Measurements from ENCODE around the gene EXT2. TPM values are rescaled to one million over a fixed set of nuclear protein-coding genes. Genes with fewer than 3 reads are reported as not detected.

The EXT2 gene
- polyA plus RNA-seq, 1 donor: 51.6 TPM

DNA sequence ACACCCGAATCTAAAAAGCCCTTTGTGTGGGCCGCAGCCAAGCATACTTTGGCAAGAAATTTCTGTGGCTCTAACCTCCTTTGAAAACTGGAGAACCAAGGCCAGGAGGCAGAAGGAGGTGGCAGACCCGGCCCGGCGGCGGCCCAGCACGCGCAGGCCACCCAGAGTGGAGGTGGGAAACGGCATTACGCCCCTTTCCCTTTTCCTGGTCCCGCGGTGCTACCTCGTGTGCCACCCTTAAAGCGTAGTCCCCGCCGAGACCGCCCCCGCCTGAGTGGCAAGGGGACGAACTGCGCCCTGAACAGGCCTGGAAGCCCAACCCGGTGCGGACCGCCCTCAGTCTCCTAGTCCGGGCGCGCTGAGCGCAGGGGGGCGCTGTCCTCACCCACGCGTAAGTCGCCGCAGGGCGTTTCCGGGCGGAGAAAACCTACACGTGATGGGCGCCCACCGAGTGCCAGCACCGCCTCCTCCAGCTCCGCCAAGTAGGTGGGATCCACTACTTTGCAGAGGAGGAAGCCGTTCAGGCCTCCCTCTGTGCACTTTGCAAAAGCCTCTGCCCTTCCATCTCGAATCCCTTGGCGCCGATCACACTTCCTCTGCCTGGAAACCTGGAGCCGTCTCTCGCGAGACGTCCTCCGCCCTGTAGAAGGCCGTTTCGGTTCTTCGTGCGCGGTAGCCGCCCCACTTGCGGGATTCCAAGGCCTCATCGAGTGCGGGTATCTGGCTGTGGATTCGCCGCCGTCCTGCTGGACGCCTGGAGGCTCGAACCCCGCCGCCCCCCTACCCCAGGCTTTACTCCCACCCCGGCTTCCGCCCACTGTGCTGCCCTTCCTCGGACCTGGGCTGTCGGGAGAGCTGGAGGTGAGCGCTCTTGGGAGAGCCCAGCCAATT lies 29.4 kb upstream of the EXT2 start, which contains the start of gene ACCS:
Gene ACCS, plus strand, starts transcription at position 430 of the 891 bp plus-strand sequence. CDS start 1,358 bp downstream, outside the sequence.
- Histone ChIP-seq H3K9me3 (ENCODE audit: control insufficient read depth, low read depth, low read length) (no peaks in the 10 kb centered on the region), H3K27ac (ENCODE audit: low read length) (peak within 1 kb of the TSS; percentile 83), H3K27me3 (ENCODE audit: control insufficient read depth, insufficient read depth, low read length) (no peaks in the 10 kb centered on the region), H3K36me3 (ENCODE audit: control insufficient read depth, insufficient read depth, low read length) (peaks cover 11% of the 10 kb centered on the region), H3K4me3 (ENCODE audit: low read length) (peak within 1 kb of the TSS; percentile 65), H3K4me1 (ENCODE audit: control insufficient read depth, insufficient read depth, low read length) (peaks cover 5% of the 10 kb centered on the region)
- DNase-seq: peak; percentile 96 to 97
- no CpG with 5 or more reads among the region's 70 CpGs for WGBS (ENCODE audit: insufficient coverage, low lambda C conversion rate)

- Histone ChIP-seq H3K27me3 (ENCODE audit: control insufficient read depth, insufficient read depth, low read length) (no peaks in the 10 kb centered on the region), H3K4me3 (ENCODE audit: low read length) (peak overlapping the region; percentile 65), H3K9me3 (ENCODE audit: control insufficient read depth, low read depth, low read length) (no peaks in the 10 kb centered on the region), H3K4me1 (ENCODE audit: control insufficient read depth, insufficient read depth, low read length) (peaks cover 5% of the 10 kb centered on the region), H3K27ac (ENCODE audit: low read length) (peak overlapping the region; percentile 83), H3K36me3 (ENCODE audit: control insufficient read depth, insufficient read depth, low read length) (peaks cover 16% of the 10 kb centered on the region)
- DNase-seq: peak; percentile 65 to 86
- no CpG with 5 or more reads among the region's 10 CpGs for WGBS (ENCODE audit: insufficient coverage, low lambda C conversion rate)
These were observed 28.7 kb upstream of the EXT2 start for GRCh38 chr11:44066732-44067141.

DNA sequence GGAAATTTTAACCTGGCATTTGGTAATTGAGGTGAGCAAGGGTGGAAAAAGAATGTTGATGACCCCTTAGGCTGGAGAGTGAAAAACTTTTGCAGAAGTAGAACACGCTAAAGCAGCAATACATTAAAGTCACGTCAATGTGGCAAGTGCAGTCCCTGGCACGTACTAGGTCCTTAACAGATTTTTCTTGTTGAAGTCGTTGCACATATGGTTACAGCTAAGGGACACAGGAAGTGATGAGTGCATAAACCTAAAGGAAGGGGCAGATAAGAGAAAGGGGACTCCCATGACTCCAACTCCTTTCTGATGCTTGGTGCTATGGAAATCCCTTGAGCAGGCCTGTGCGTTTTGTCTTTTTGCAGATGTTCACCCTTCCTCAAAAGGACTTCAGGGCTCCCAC lies 28.2 kb upstream of the EXT2 start:
- peaks cover 16% of the 10 kb centered on the region for H3K36me3 ChIP-seq (ENCODE audit: control insufficient read depth, insufficient read depth, low read length)

GRCh38 chr11:44068180-44068579 lies 27.3 kb upstream of the EXT2 start:
- Histone ChIP-seq H3K27ac (ENCODE audit: low read length) (no peak overlapping the region), H3K9me3 (ENCODE audit: control insufficient read depth, low read depth, low read length) (no peaks in the 10 kb centered on the region), H3K4me3 (ENCODE audit: low read length) (no peak overlapping the region), H3K27me3 (ENCODE audit: control insufficient read depth, insufficient read depth, low read length) (no peaks in the 10 kb centered on the region), H3K4me1 (ENCODE audit: control insufficient read depth, insufficient read depth, low read length) (peaks cover 5% of the 10 kb centered on the region), H3K36me3 (ENCODE audit: control insufficient read depth, insufficient read depth, low read length) (peaks cover 22% of the 10 kb centered on the region)
- no peak for DNase-seq
- WGBS (ENCODE audit: insufficient coverage, low lambda C conversion rate): no CpG with 5 or more reads among the region's 2 CpGs

More for the DNA sequence above, 28.2 kb upstream of the EXT2 start:
- Histone ChIP-seq H3K9me3 (ENCODE audit: control insufficient read depth, low read depth, low read length) (no peaks in the 10 kb centered on the region), H3K4me1 (ENCODE audit: control insufficient read depth, insufficient read depth, low read length) (peaks cover 5% of the 10 kb centered on the region), H3K4me3 (ENCODE audit: low read length) (peak overlapping the region; percentile 65), H3K27me3 (ENCODE audit: control insufficient read depth, insufficient read depth, low read length) (no peaks in the 10 kb centered on the region), H3K27ac (ENCODE audit: low read length) (no peak overlapping the region)
- DNase-seq: no peak
- WGBS (ENCODE audit: insufficient coverage, low lambda C conversion rate): no CpG with 5 or more reads among the region's 5 CpGs

GRCh38 chr11:44071157-44071556 lies 24.3 kb upstream of the EXT2 start:
- no peaks in the 10 kb centered on the region for H3K9me3 ChIP-seq (ENCODE audit: control insufficient read depth, low read depth, low read length)
- H3K27ac ChIP-seq (ENCODE audit: low read length): no peak overlapping the region
- peaks cover 46% of the 10 kb centered on the region for H3K36me3 ChIP-seq (ENCODE audit: control insufficient read depth, insufficient read depth, low read length)
- H3K27me3 ChIP-seq (ENCODE audit: control insufficient read depth, insufficient read depth, low read length): no peaks in the 10 kb centered on the region
- H3K4me3 ChIP-seq (ENCODE audit: low read length): no peak overlapping the region
- no peak for DNase-seq
- WGBS (ENCODE audit: insufficient coverage, low lambda C conversion rate): no CpG with 5 or more reads among the region's 3 CpGs
- peaks cover 5% of the 10 kb centered on the region for H3K4me1 ChIP-seq (ENCODE audit: control insufficient read depth, insufficient read depth, low read length)

GRCh38 chr11:44072757-44073658 lies 22.5 kb upstream of the EXT2 start:
- WGBS (ENCODE audit: insufficient coverage, low lambda C conversion rate): 100% methylated on average over 1 of the region's 8 CpGs
- Histone ChIP-seq H3K27ac (ENCODE audit: low read length) (no peak overlapping the region), H3K36me3 (ENCODE audit: control insufficient read depth, insufficient read depth, low read length) (peaks cover 53% of the 10 kb centered on the region)

GRCh38 chr11:44078794-44079193 lies 16.7 kb upstream of the EXT2 start:
- H3K36me3 ChIP-seq (ENCODE audit: control insufficient read depth, insufficient read depth, low read length): peaks cover 60% of the 10 kb centered on the region
- DNase-seq: no peak

More at GRCh38 chr11:44072757-44073658, 22.5 kb upstream of the EXT2 start:
- H3K9me3 ChIP-seq (ENCODE audit: control insufficient read depth, low read depth, low read length): no peaks in the 10 kb centered on the region
- H3K4me1 ChIP-seq (ENCODE audit: control insufficient read depth, insufficient read depth, low read length): no peaks in the 10 kb centered on the region
- H3K27me3 ChIP-seq (ENCODE audit: control insufficient read depth, insufficient read depth, low read length): no peaks in the 10 kb centered on the region
- no peak overlapping the region for H3K4me3 ChIP-seq (ENCODE audit: low read length)
- no peak for DNase-seq

DNA sequence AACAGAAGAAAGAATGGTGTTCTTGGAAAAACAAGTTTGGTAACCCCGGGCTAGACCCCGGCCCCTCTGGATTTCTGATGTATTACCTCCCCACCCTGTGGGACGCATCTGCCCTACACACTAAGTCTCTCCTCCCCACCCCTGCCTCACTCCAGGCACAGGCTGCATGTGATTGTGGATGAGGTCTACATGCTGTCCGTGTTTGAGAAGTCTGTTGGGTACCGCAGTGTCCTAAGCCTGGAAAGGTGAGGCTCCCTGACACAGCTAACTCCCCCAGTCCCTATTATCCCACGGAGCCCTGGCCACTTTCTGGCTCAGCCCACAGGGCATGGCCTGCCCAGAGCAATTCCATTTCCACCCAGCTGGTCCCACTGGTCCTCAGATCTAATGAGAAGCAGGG lies 16.1 kb upstream of the EXT2 start:
- Histone ChIP-seq H3K9me3 (ENCODE audit: control insufficient read depth, low read depth, low read length) (no peaks in the 10 kb centered on the region), H3K27me3 (ENCODE audit: control insufficient read depth, insufficient read depth, low read length) (no peaks in the 10 kb centered on the region), H3K4me3 (ENCODE audit: low read length) (no peak overlapping the region), H3K4me1 (ENCODE audit: control insufficient read depth, insufficient read depth, low read length) (no peaks in the 10 kb centered on the region), H3K27ac (ENCODE audit: low read length) (no peak overlapping the region), H3K36me3 (ENCODE audit: control insufficient read depth, insufficient read depth, low read length) (peaks cover 57% of the 10 kb centered on the region)
- no peak for DNase-seq
- WGBS (ENCODE audit: insufficient coverage, low lambda C conversion rate): no CpG with 5 or more reads among the region's 6 CpGs

More at GRCh38 chr11:44078794-44079193, 16.7 kb upstream of the EXT2 start:
- H3K4me3 ChIP-seq (ENCODE audit: low read length): no peak overlapping the region
- H3K9me3 ChIP-seq (ENCODE audit: control insufficient read depth, low read depth, low read length): no peaks in the 10 kb centered on the region
- H3K27me3 ChIP-seq (ENCODE audit: control insufficient read depth, insufficient read depth, low read length): no peaks in the 10 kb centered on the region
- no peak overlapping the region for H3K27ac ChIP-seq (ENCODE audit: low read length)
- H3K4me1 ChIP-seq (ENCODE audit: control insufficient read depth, insufficient read depth, low read length): no peaks in the 10 kb centered on the region
- no CpG with 5 or more reads among the region's 5 CpGs for WGBS (ENCODE audit: insufficient coverage, low lambda C conversion rate)

GRCh38 chr11:44080951-44081350 lies 14.5 kb upstream of the EXT2 start:
- no peak for DNase-seq
- WGBS (ENCODE audit: insufficient coverage, low lambda C conversion rate): no CpG with 5 or more reads among the region's 9 CpGs
- H3K27me3 ChIP-seq (ENCODE audit: control insufficient read depth, insufficient read depth, low read length): no peaks in the 10 kb centered on the region
- H3K9me3 ChIP-seq (ENCODE audit: control insufficient read depth, low read depth, low read length): no peaks in the 10 kb centered on the region
- H3K36me3 ChIP-seq (ENCODE audit: control insufficient read depth, insufficient read depth, low read length): peaks cover 45% of the 10 kb centered on the region
- no peak overlapping the region for H3K4me3 ChIP-seq (ENCODE audit: low read length)
- H3K4me1 ChIP-seq (ENCODE audit: control insufficient read depth, insufficient read depth, low read length): no peaks in the 10 kb centered on the region
- H3K27ac ChIP-seq (ENCODE audit: low read length): no peak overlapping the region

GRCh38 chr11:44082645-44083044 lies 12.8 kb upstream of the EXT2 start:
- H3K27ac ChIP-seq (ENCODE audit: low read length): no peak overlapping the region
- H3K36me3 ChIP-seq (ENCODE audit: control insufficient read depth, insufficient read depth, low read length): peaks cover 35% of the 10 kb centered on the region
- no peak for DNase-seq
- H3K4me3 ChIP-seq (ENCODE audit: low read length): no peak overlapping the region
- H3K4me1 ChIP-seq (ENCODE audit: control insufficient read depth, insufficient read depth, low read length): no peaks in the 10 kb centered on the region
- no peaks in the 10 kb centered on the region for H3K9me3 ChIP-seq (ENCODE audit: control insufficient read depth, low read depth, low read length)
- no CpG with 5 or more reads among the region's 4 CpGs for WGBS (ENCODE audit: insufficient coverage, low lambda C conversion rate)
- H3K27me3 ChIP-seq (ENCODE audit: control insufficient read depth, insufficient read depth, low read length): no peaks in the 10 kb centered on the region
